Spleen (tissue), 11 donors: Measurements from ENCODE around the gene FOXP1. TPM values are rescaled to one million over a fixed set of nuclear protein-coding genes. Genes with fewer than 3 reads are reported as not detected.

Source experiments
- DNase-seq: peaks from one replicate; pipeline ENCODE4 v3.0.0-alpha.2; 2020
- H3K27ac ChIP-seq, 8 donors: fragments of 200-600 bp; sonication (generic) in 7 of 8; 1 replicate in 4 of 8; 2 replicates in 4 of 8; pipeline versions ENCODE4 v1.5.0 to v1.8.0; 2016 to 2021; ENCODE audit warnings: inconsistent platforms in 4 of 8, mild to moderate bottlenecking in 4 of 8, moderate library complexity in 1 of 8
- H3K27me3 ChIP-seq, 7 donors: fragments of 200-600 bp; sonication (generic) in 6 of 7; replicated peaks in 1 of 7; 1 replicate in 4 of 7; 2 replicates in 3 of 7; pipeline versions ENCODE4 v1.5.0 to v1.8.0; 2016 to 2021; ENCODE audit warnings: inconsistent platforms in 3 of 7, mild to moderate bottlenecking in 1 of 7
- H3K36me3 ChIP-seq, 6 donors: fragments of 200-600 bp; sonication (generic) in 5 of 6; 1 replicate in 4 of 6; 2 replicates in 2 of 6; pipeline versions ENCODE4 v1.5.0 to v1.8.0; 2016 to 2021; ENCODE audit warnings: inconsistent platforms in 2 of 6
- H3K4me1 ChIP-seq, 6 donors: fragments of 200-600 bp; sonication (generic) in 5 of 6; 1 replicate in 3 of 6; 2 replicates in 3 of 6; pipeline versions ENCODE4 v1.5.0 to v1.8.0; 2016 to 2021; ENCODE audit warnings: inconsistent platforms in 3 of 6
- H3K4me3 ChIP-seq, 8 donors: fragments of 200-600 bp; sonication (generic) in 7 of 8; 1 replicate in 4 of 8; 2 replicates in 4 of 8; pipeline versions ENCODE4 v1.5.0 to v1.8.0; 2016 to 2021; ENCODE audit warnings: inconsistent platforms in 4 of 8, mild to moderate bottlenecking in 4 of 8, moderate library complexity in 2 of 8
- H3K9me3 ChIP-seq, 8 donors: fragments of 200-600 bp; sonication (generic) in 7 of 8; 1 replicate in 4 of 8; 2 replicates in 4 of 8; pipeline versions ENCODE4 v1.5.0 to v1.8.0; 2016 to 2021; ENCODE audit warnings: inconsistent platforms in 4 of 8
- POLR2A ChIP-seq, 3 donors: fragments of 450-650 bp; IDR thresholded peaks; one replicate each; pipeline ENCODE4 v1.5.1; 2017; ENCODE audit warnings: antibody characterized with exemption in 3 of 3, mild to moderate bottlenecking in 1 of 3
- POLR2AphosphoS5 ChIP-seq, 3 donors: sonication (generic); formaldehyde crosslinking; IDR thresholded peaks; one replicate each; pipeline ENCODE4 v1.5.1; 2017; ENCODE audit warnings: antibody characterized with exemption in 3 of 3
- WGBS, 5 donors: extraction: QIAGEN DNeasy Blood & Tissue Kit in 3 of 5; methylation state at CpG; one replicate each; pipeline versions ENCODE4 v1.1.5 to v1.1.7; 2013 to 2018; 5-methylcytosine and 5-hydroxymethylcytosine counted together
- intact Hi-C: fragments of 100-400 bp; cut with DNase I; formaldehyde crosslinking; loops from one replicate; pipeline ENCODE4 v1.15.0; 2023; ENCODE audit warnings: low total_unique reads
- polyA plus RNA-seq, 3 donors: library from polyadenylated mRNA; stranded (reverse); fragments of 200-250 nt; gene quantifications; one replicate each; pipeline ENCODE4 v1.2.1, GENCODE V29; 2013
- total RNA-seq, 7 donors: library from RNA; depleted of rRNA in 3 of 7; stranded (reverse); fragments of >200 nt in 3 of 7; fragmentation: NEBNext Ultra II Directional in 4 of 7; extraction: Animal tissue kit (Norgen Biotek cat#: 25700) in 4 of 7; gene quantifications; one replicate each; pipeline versions ENCODE4 v1.1.0 to v1.2.1, GENCODE V29; 2016 to 2021
- TF ChIP-seq, protein P1 (sequence below), 11 experiments: fragments of 200-600 bp in 7 of 11; fragments of 450-650 bp in 4 of 11; sonication (generic) in 4 of 11; IDR thresholded peaks in 8 of 11; conservative IDR thresholded peaks in 3 of 11; 1 replicate in 7 of 11; 2 replicates in 4 of 11; pipeline versions ENCODE4 v1.4.0 to v1.8.0; 2016 to 2021; ENCODE audit warnings: antibody characterized with exemption in 11 of 11, inconsistent platforms in 4 of 11, mild to moderate bottlenecking in 1 of 11
- donor health status: healthy with polysubstance abuse.
- donor health status: DM: no; HTN: no; CAD: no; lungs with moderate emphysema.
- donor health status: DM: no; HTN: no; CAD: no.
- donor health status: Bipolar disorder and iron deficiency.
- donor health status: healthy.
- donor health status: DM: no; HTN: no; CAD: no.
- donor health status: DM: yes; HTN: yes; CAD: no.

The FOXP1 gene
- total and polyA plus RNA-seq, 10 donors, result 11.1 to 202 (median 153) TPM

DNA sequence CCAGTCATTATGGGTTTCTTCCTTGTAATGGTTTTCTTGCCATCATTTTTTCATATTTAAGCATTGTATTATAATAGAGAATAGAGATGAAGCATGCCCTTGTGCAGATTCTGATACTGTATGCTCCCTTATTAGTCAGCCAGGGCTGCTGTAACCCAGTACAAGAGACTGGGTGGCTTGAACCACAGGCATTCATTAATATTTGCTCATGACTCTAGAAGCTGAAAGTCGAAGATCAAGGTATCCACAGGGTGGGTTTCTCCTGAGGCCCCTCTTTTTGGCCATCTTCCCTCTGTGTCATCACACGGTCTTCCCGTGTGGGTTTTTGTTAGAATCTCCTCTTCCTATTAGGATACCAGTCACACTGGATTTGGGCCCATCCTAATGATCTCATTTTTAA, 74.5 kb downstream of the FOXP1 start:
- H3K36me3 ChIP-seq, result no peaks in the 10 kb centered on the region
- H3K4me1 ChIP-seq, result peaks cover 7 to 43% (median 23%) of the 10 kb centered on the region in 6 donors
- no peaks in the 10 kb centered on the region for H3K9me3 ChIP-seq
- 90 to 96% (median 93%) methylated on average over 3 of the region's 3 CpGs for WGBS, 5 donors
- H3K27ac ChIP-seq, result no peak overlapping the region
- intact Hi-C loops, result no loop called here
- H3K4me3 ChIP-seq, result no peak overlapping the region
- DNase-seq, result no peak
- TF ChIP-seq POLR2AphosphoS5 (IDR thresholded peaks at IDR 0.05), result no peak
- TF ChIP-seq, protein P1, sequence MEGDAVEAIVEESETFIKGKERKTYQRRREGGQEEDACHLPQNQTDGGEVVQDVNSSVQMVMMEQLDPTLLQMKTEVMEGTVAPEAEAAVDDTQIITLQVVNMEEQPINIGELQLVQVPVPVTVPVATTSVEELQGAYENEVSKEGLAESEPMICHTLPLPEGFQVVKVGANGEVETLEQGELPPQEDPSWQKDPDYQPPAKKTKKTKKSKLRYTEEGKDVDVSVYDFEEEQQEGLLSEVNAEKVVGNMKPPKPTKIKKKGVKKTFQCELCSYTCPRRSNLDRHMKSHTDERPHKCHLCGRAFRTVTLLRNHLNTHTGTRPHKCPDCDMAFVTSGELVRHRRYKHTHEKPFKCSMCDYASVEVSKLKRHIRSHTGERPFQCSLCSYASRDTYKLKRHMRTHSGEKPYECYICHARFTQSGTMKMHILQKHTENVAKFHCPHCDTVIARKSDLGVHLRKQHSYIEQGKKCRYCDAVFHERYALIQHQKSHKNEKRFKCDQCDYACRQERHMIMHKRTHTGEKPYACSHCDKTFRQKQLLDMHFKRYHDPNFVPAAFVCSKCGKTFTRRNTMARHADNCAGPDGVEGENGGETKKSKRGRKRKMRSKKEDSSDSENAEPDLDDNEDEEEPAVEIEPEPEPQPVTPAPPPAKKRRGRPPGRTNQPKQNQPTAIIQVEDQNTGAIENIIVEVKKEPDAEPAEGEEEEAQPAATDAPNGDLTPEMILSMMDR (IDR thresholded peaks at IDR 0.05 in 8 of 11, conservative IDR thresholded peaks at IDR 0.05 in 3 of 11), result no peak
- TF ChIP-seq POLR2A (IDR thresholded peaks at IDR 0.05), result no peak
- H3K27me3 ChIP-seq, result no peaks in the 10 kb centered on the region

DNA sequence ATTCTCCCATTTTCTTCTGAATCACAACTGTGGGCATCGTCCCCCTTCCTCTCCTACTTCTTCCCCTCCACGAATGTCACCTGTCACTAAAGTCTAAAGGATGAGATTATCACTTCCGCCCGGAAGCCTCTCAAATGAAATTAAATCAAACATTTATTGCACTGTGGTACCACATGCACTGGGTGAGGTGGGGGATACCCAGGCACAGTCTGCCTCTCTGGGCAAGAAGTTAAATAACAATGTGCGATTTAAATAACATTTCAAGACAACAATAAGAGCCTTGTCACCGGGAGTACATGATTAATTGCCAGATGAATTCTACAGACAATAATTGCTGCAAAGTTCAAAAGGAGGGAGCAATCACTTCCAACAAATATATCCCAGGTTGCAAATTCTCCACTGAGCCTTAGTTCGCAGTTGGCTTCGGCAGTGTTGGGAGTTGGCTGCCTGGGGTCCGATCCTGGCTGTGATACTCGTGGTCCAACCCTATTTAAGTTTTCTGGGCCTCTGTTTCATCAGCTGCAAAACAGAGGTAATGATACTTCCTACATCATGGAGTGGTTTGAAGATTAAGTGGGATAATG, 77.7 kb downstream of the FOXP1 start:
- peaks cover 0 to 32% (median 10%) of the 10 kb centered on the region in 6 donors for H3K4me1 ChIP-seq
- TF ChIP-seq POLR2AphosphoS5 (IDR thresholded peaks at IDR 0.05) (no peak), POLR2A (IDR thresholded peaks at IDR 0.05) (no peak)
- TF ChIP-seq, protein P1 (IDR thresholded peaks at IDR 0.05 in 8 of 11, conservative IDR thresholded peaks at IDR 0.05 in 3 of 11), result no peak
- no peaks in the 10 kb centered on the region for H3K36me3 ChIP-seq
- H3K4me3 ChIP-seq, result no peak overlapping the region
- H3K9me3 ChIP-seq, result no peaks in the 10 kb centered on the region
- H3K27me3 ChIP-seq, result no peaks in the 10 kb centered on the region
- WGBS, 5 donors, result 87 to 89% (median 88%) methylated on average over 10 of the region's 10 CpGs
- no peak for DNase-seq
- H3K27ac ChIP-seq, result no peak overlapping the region
- intact Hi-C loops, result no loop called here

DNA sequence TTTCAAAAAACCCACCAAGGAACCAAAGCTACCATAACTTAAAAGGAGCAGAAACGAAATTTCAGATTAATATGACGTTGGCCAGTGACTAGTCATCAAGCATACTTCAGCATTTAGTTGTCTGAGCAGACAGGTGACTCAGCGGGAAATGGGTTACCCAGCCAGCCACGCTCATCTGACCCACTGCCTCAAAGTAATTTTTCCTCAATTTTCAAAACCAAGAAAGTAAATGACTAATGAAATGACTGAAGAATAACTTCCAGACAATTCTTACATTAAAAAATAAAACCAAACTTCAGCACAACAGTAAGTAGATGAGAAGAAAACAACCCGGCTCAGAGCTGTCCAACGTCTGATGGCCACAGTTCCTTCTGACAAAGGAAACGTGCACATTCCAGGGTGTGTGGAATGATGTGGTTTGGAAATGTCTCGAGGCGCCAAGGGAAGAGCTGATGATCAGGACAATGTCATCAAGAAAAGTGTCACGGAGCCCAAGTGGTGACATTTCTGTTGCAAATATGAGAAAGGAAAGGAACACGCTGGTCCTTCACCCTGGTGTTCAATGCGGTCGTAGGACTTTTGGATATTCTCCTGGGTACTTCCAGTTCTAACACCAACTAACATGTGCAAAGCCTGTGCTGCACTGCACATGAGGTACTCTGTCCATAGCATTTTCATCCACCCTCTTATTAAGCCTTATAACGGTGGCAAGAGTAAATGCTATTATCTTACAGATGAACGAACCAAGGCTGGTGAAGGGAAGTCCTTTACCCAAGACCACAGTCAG, 79.1 kb downstream of the FOXP1 start:
- no peak for DNase-seq
- intact Hi-C loops, result no loop called here
- H3K27me3 ChIP-seq, result no peaks in the 10 kb centered on the region
- peaks cover 0 to 39% (median 4%) of the 10 kb centered on the region in 6 donors for H3K4me1 ChIP-seq
- H3K9me3 ChIP-seq, result no peaks in the 10 kb centered on the region
- TF ChIP-seq, protein P1 (IDR thresholded peaks at IDR 0.05 in 8 of 11, conservative IDR thresholded peaks at IDR 0.05 in 3 of 11), result no peak
- TF ChIP-seq POLR2AphosphoS5 (IDR thresholded peaks at IDR 0.05) (no peak), POLR2A (IDR thresholded peaks at IDR 0.05) (no peak)
- no peak overlapping the region for H3K27ac ChIP-seq
- H3K36me3 ChIP-seq, result no peaks in the 10 kb centered on the region
- H3K4me3 ChIP-seq, result no peak overlapping the region
- WGBS, 5 donors, result 71 to 87% (median 74%) methylated on average over 15 of the region's 15 CpGs

DNA sequence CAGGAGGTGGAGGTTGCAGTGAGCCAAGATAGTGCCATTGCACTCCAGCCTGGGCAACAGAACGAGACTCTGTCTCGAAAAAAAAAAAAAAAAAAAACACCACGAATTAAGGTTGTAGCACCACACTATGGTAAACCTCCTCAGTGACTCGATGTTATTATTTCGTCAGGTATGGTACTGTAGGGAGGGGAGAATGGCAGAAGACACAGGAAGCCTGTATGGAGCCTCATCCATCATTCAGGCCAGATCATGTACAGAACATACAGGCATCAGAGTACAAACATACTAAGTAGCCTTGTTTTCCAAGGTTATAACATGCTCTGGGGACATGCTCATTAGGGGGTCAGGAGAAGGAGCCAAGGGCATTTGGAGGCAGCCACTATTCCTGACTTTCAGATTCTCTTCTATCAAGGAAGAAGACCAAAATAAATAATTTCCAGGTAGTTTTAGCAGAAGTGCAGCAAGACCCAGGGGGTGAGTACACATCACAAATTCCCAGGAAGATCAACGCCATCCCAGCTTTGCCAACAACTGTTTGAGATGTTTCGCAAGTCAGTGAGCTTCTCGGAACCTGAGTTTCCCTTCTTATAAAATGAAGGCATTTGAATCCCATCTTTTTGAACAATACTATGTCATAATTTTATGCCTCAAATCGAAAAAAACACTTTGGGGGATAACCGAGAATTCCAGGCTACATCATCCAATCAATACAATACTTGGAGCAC, 79.8 kb downstream of the FOXP1 start:
- intact Hi-C loops, result no loop called here
- no peak overlapping the region for H3K27ac ChIP-seq
- 83 to 95% (median 88%) methylated on average over 10 of the region's 10 CpGs for whole genome bisulfite sequencing, 5 donors

More for the DNA sequence above, 79.8 kb downstream of the FOXP1 start:
- no peak for DNase-seq
- Histone ChIP-seq H3K4me3 (no peak overlapping the region), H3K4me1 (peaks cover 0 to 45% (median 4%) of the 10 kb centered on the region in 6 donors), H3K36me3 (no peaks in the 10 kb centered on the region), H3K9me3 (no peaks in the 10 kb centered on the region), H3K27me3 (no peaks in the 10 kb centered on the region)
- TF ChIP-seq, protein P1 (IDR thresholded peaks at IDR 0.05 in 8 of 11, conservative IDR thresholded peaks at IDR 0.05 in 3 of 11), result no peak
- TF ChIP-seq POLR2AphosphoS5 (IDR thresholded peaks at IDR 0.05) (no peak), POLR2A (IDR thresholded peaks at IDR 0.05) (no peak)
